NK-92 (cell line): ENCODE results near the gene ARAP3.

Source experiments
- DNase-seq: peaks from one replicate; lab custom pipeline; 2025; ENCODE audit not compliant: unreplicated experiment; lab: John Stamatoyannopoulos, UW

Gene ARAP3

GRCh38 chr5:141647242-141647641, 34.8 kb downstream of the ARAP3 start:
- no peak for DNase-seq

DNA sequence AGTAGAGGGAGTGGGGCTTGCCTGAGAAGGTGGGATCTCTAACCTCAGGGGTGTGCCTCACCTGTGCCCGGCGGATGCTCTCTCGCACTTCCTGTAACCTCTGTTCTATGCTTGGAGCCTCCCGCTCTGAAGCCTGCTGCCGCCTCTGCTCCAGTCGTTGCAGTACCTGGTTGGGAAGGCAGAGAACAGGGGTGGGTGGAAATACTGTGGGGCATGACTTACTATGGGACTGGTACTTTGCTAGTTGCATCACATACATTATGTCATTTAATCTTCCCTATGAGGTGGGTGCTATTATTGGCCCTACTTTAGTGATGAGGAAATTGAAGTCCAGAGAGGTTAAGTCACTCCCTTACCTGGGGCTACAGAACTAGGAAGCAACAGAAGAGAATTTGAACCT, 36.0 kb downstream of the ARAP3 start:
- DNase-seq: no peak

DNA sequence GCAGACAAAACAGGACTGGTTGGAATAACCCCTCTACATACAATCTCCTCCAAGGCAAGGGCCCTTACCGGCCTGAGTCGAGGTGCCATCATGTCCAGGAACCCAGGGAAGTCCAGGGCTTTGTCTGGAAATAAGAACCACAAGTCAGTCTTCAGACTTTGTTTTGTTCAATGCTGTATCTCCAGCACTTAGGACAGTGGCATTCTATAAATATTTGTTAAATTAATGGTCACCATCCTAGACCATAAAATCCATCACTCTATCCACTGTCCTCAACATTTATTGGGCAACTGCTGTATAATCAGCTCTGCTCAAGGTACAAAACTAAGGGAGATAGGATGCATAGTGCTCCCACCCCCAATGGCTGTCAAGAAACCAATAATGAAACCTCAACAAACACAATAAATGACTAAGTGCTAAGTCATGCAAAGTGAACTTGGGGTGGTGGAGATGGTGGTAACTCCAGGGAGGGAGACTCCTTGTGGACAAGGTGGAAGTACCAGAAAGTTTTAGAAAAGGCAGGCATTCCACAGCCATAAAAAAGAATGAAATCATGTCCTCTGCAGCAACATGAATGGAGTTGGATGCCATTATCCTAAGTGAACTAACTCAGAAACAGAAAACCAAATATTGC, 40.3 kb downstream of the ARAP3 start:
- DNase-seq: no peak

- DNase-seq: no peak
Measured at GRCh38 chr5:141640698-141641097, 41.3 kb downstream of the ARAP3 start.

DNA sequence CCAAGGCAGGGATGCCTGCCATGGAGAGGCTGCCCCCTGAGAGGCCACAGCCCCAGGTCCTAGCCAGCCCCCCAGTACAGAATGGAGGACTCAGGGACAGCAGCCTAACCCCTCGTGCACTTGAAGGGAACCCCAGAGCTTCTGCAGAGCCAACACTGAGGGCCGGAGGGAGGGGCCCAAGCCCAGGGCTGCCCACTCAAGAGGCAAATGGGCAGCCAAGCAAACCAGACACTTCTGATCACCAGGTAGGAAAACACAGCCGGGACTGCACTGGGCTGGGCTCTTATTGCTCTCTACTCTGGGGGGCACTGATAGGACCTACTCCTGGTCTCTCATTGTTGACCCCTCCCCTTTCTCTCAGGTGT, 42.0 kb downstream of the ARAP3 start:
- no peak for DNase-seq

DNA sequence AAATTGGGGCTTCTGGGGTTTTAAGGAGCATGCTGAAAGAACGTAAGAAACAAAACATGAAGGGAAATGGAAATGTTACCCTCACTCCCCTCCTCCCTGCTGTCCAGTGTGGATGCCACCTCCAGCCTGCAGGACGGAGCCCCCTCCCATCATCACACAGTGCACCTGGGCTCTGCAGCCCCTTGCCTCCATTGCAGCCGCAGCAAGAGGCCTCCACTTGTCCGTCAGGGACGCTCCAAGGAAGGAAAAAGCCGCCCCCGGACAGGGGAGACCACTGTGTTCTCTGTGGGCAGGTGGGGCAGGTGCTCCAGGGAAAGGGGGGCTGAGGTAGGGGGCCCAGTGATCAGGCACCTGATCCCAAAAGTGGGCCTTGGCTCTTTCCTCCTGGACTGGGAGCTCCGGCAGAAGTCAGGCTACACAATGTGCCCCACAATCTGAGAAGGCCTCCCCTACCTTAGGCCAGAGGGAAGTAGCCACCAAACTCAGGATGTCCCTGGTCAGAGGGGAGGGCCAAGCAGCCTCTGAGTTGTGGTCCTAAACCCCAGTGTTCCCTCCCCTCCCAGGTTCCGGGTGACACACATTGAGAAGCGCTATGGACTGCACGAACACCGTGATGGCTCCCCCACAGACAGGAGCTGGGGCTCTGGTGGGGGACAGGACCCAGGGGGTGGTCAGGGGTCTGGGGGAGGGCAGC, 42.5 kb downstream of the ARAP3 start:
- no peak for DNase-seq

GRCh38 chr5:141638771-141639170, 43.3 kb downstream of the ARAP3 start:
- DNase-seq: no peak

- DNase-seq: no peak
Measured at GRCh38 chr5:141637767-141638419, 44.1 kb downstream of the ARAP3 start.

- DNase-seq: no peak
Measured at GRCh38 chr5:141637123-141637766, 44.8 kb downstream of the ARAP3 start.

GRCh38 chr5:141636413-141637122, 45.5 kb downstream of the ARAP3 start, which contains the start of the genes HDAC3 and RELL2:
HDAC3 (minus strand) TSS chr5:141636849; CDS start chr5:141636790, 59 bp downstream.
RELL2 (plus strand) TSS chr5:141636997; CDS start chr5:141638226, 1,229 bp downstream.
- DNase-seq: peak; percentile 23

DNA sequence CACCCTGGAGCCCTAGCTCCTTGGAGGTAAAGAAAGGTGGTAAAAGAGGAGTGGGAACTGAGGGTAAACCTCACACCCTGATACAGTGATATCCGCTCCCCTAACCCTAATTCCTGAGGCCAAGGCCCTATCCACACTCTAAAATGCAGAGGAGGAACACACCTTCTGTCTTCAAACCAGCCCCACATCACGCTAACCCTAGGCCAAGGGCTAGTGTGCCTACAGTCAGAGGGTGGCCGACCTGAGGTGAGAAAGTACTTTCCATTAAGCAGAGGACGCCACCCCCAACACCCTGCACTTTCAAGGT, 46.0 kb downstream of the ARAP3 start:
- DNase-seq: no peak

DNA sequence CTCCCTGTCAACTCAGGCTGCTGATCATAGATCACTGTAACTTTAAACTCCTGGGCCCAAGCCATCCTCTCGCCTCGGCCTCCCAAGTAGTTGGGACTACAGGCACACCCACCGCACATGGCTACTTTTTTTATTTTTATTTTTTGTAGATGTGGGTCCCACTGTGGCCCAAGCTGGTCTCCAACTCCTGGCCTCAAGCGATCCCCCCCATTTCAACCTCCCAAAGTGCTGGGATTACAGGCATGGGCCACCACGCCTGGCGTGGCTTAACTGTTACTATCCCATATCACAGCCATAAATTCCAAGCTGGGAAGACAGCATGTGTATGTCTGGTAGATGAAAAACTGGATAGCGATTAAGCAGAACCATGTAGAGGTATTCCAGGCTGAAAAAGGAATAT, 46.4 kb downstream of the ARAP3 start:
- no peak for DNase-seq

DNA sequence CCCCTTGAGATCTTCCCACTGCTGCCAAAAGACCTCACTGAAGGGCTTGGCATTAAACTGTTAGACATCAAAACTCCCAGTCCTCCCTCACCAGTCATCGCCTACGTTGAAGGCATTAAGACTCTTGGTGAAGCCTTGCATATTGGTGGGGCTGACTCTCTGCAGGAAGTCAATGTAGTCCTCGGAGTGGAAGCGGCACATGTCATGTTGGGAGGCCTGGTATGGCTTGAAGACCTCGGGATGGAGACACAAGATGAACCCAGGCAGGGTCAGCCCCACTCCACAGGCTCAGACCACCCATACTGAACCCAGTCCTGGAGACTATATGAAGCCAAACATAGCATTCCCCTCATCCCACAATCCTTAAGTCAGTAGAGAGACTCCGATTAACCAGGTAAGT, 47.3 kb downstream of the ARAP3 start:
- DNase-seq: no peak

DNA sequence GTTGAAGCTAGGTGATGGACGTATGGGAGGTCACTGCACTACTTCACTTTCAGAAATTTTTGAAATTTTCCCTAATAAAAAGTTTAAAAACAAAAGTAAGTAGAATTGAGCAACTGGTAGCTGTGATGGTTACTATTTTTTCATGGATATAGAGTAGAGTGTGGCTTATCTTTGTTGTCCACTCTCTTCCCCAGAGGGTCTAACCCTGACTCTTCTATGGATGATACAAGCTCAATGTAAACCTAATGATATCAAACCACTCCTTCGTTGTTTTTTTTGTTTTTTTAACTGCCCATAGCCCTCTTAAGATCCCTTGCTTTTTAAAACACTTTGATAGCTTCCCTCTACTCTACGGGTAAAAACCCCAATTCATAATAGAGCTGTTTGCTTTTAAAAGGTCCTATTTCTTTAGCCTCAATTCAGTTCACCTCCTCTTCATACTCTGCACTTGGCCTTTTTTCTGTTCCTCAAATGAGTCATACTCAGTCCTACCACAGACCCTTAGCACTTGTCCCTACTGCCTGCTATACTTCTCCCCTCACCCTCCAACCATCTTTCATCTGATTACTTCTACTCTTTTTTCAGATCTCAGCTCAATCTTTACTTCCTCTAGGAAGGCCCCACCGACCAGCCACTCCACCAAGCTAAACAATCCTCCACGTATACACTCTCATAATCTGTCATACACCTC, 48.0 kb downstream of the ARAP3 start:
- DNase-seq: no peak

GRCh38 chr5:141632650-141633049, 49.4 kb downstream of the ARAP3 start:
- DNase-seq: no peak

- DNase-seq: no peak
Measured at GRCh38 chr5:141630570-141631140, 51.4 kb downstream of the ARAP3 start.

GRCh38 chr5:141628175-141628788, 53.7 kb downstream of the ARAP3 start:
- DNase-seq: no peak

GRCh38 chr5:141623611-141624010, 58.4 kb downstream of the ARAP3 start:
- no peak for DNase-seq

DNA sequence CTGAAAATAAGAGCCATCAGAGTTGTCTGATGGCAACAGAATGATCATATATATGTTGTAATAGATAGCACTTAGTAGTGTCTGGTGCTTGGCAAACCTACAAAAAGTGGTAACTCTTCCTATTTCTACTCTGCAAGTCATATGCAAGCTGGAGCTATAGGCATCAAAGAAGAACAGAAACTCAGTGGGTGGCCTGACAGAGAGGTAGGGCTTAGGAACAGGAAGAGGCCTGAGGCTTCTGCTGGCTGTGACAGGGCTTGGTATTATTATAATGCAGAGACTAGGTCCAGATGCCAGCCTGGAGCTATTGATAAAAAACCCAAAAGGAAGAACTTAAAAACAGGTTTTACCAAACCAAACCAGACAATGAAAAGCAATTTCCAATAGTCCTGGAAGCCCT, 58.8 kb downstream of the ARAP3 start:
- DNase-seq: no peak
